Measurements from ENCODE around the gene TMA7B.

The TMA7B gene

GRCh38 chr22:39925909-39926679 lies 34.1 kb upstream of the TMA7B start:
- H3K9me3 Mint-ChIP-seq, result no peaks in the 10 kb centered on the region
- peaks cover 48% of the 10 kb centered on the region for H3K4me1 Mint-ChIP-seq (ENCODE audit: low read depth)
- no peak overlapping the region for H3K27ac Mint-ChIP-seq
- no peak for DNase-seq
- H3K4me3 Mint-ChIP-seq, result no peak overlapping the region
- H3K36me3 Mint-ChIP-seq (ENCODE audit: low read depth), result peaks cover 15% of the 10 kb centered on the region
- no peaks in the 10 kb centered on the region for H3K27me3 Mint-ChIP-seq

- Mint-ChIP-seq H3K4me3 (no peak overlapping the region), H3K27me3 (no peaks in the 10 kb centered on the region), H3K4me1 (ENCODE audit: low read depth) (peaks cover 43% of the 10 kb centered on the region), H3K9me3 (no peaks in the 10 kb centered on the region), H3K27ac (no peak overlapping the region), H3K36me3 (ENCODE audit: low read depth) (peaks cover 15% of the 10 kb centered on the region)
- no peak for DNase-seq
Observed at GRCh38 chr22:39926753-39927152, 33.4 kb upstream of the TMA7B start.

GRCh38 chr22:39927544-39927943 lies 32.7 kb upstream of the TMA7B start:
- H3K27me3 Mint-ChIP-seq, result no peaks in the 10 kb centered on the region
- no peak overlapping the region for H3K4me3 Mint-ChIP-seq
- no peak overlapping the region for H3K27ac Mint-ChIP-seq
- peaks cover 15% of the 10 kb centered on the region for H3K36me3 Mint-ChIP-seq (ENCODE audit: low read depth)
- H3K9me3 Mint-ChIP-seq, result no peaks in the 10 kb centered on the region
- DNase-seq, result no peak
- peaks cover 36% of the 10 kb centered on the region for H3K4me1 Mint-ChIP-seq (ENCODE audit: low read depth)

GRCh38 chr22:39928536-39929520 lies 31.4 kb upstream of the TMA7B start:
- H3K27me3 Mint-ChIP-seq, result no peaks in the 10 kb centered on the region
- no peak overlapping the region for H3K27ac Mint-ChIP-seq
- H3K9me3 Mint-ChIP-seq, result no peaks in the 10 kb centered on the region
- H3K4me3 Mint-ChIP-seq, result no peak overlapping the region
- H3K36me3 Mint-ChIP-seq (ENCODE audit: low read depth), result peaks cover 15% of the 10 kb centered on the region
- DNase-seq, result no peak
- H3K4me1 Mint-ChIP-seq (ENCODE audit: low read depth), result peaks cover 37% of the 10 kb centered on the region

GRCh38 chr22:39931251-39931650 lies 28.9 kb upstream of the TMA7B start:
- H3K4me1 Mint-ChIP-seq (ENCODE audit: low read depth), result peaks cover 37% of the 10 kb centered on the region
- no peak overlapping the region for H3K4me3 Mint-ChIP-seq
- no peak for DNase-seq
- no peaks in the 10 kb centered on the region for H3K27me3 Mint-ChIP-seq
- H3K27ac Mint-ChIP-seq, result no peak overlapping the region
- no peaks in the 10 kb centered on the region for H3K9me3 Mint-ChIP-seq
- peaks cover 15% of the 10 kb centered on the region for H3K36me3 Mint-ChIP-seq (ENCODE audit: low read depth)

- H3K4me3 Mint-ChIP-seq, result peak overlapping the region; percentile 18
- H3K4me1 Mint-ChIP-seq (ENCODE audit: low read depth), result peaks cover 46% of the 10 kb centered on the region
- peaks cover 11% of the 10 kb centered on the region for H3K36me3 Mint-ChIP-seq (ENCODE audit: low read depth)
- H3K27ac Mint-ChIP-seq, result no peak overlapping the region
- DNase-seq, result no peak
- H3K9me3 Mint-ChIP-seq, result no peaks in the 10 kb centered on the region
- H3K27me3 Mint-ChIP-seq, result no peaks in the 10 kb centered on the region
Observed at GRCh38 chr22:39932166-39932565, 28.0 kb upstream of the TMA7B start.

GRCh38 chr22:39932918-39933649 lies 27.1 kb upstream of the TMA7B start:
- Mint-ChIP-seq H3K4me3 (peak overlapping the region; percentile 70), H3K36me3 (ENCODE audit: low read depth) (peaks cover 2% of the 10 kb centered on the region), H3K27ac (peak overlapping the region; percentile 92), H3K9me3 (no peaks in the 10 kb centered on the region), H3K4me1 (ENCODE audit: low read depth) (peaks cover 55% of the 10 kb centered on the region), H3K27me3 (no peaks in the 10 kb centered on the region)
- DNase-seq, result no peak

GRCh38 chr22:39933741-39934140 lies 26.5 kb upstream of the TMA7B start:
- Mint-ChIP-seq H3K4me3 (peak overlapping the region; percentile 70), H3K4me1 (ENCODE audit: low read depth) (peaks cover 61% of the 10 kb centered on the region), H3K36me3 (ENCODE audit: low read depth) (no peaks in the 10 kb centered on the region), H3K27me3 (no peaks in the 10 kb centered on the region), H3K9me3 (no peaks in the 10 kb centered on the region), H3K27ac (peak overlapping the region; percentile 92)
- DNase-seq, result no peak

- H3K27me3 Mint-ChIP-seq, result no peaks in the 10 kb centered on the region
- peak overlapping the region; percentile 92 for H3K27ac Mint-ChIP-seq
- peak overlapping the region; percentile 70 for H3K4me3 Mint-ChIP-seq
- H3K36me3 Mint-ChIP-seq (ENCODE audit: low read depth), result no peaks in the 10 kb centered on the region
- no peaks in the 10 kb centered on the region for H3K9me3 Mint-ChIP-seq
- H3K4me1 Mint-ChIP-seq (ENCODE audit: low read depth), result peaks cover 71% of the 10 kb centered on the region
- DNase-seq, result no peak
Observed at GRCh38 chr22:39935116-39935515, 25.1 kb upstream of the TMA7B start.

- DNase-seq, result no peak
- Mint-ChIP-seq H3K9me3 (no peaks in the 10 kb centered on the region), H3K36me3 (ENCODE audit: low read depth) (no peaks in the 10 kb centered on the region), H3K27me3 (no peaks in the 10 kb centered on the region), H3K27ac (peak overlapping the region; percentile 92), H3K4me3 (peak overlapping the region; percentile 70), H3K4me1 (ENCODE audit: low read depth) (peaks cover 76% of the 10 kb centered on the region)
Observed at GRCh38 chr22:39935612-39936011, 24.6 kb upstream of the TMA7B start.

- no peak for DNase-seq
- Mint-ChIP-seq H3K27ac (peak overlapping the region; percentile 92), H3K27me3 (no peaks in the 10 kb centered on the region), H3K36me3 (ENCODE audit: low read depth) (no peaks in the 10 kb centered on the region), H3K4me1 (ENCODE audit: low read depth) (peaks cover 86% of the 10 kb centered on the region), H3K9me3 (no peaks in the 10 kb centered on the region), H3K4me3 (peak overlapping the region; percentile 70)
Observed at GRCh38 chr22:39936523-39937145, 23.6 kb upstream of the TMA7B start.

- Mint-ChIP-seq H3K27me3 (no peaks in the 10 kb centered on the region), H3K27ac (peak overlapping the region; percentile 92), H3K4me1 (ENCODE audit: low read depth) (peaks cover 95% of the 10 kb centered on the region), H3K9me3 (no peaks in the 10 kb centered on the region), H3K36me3 (ENCODE audit: low read depth) (no peaks in the 10 kb centered on the region), H3K4me3 (peak overlapping the region; percentile 60)
- DNase-seq, result no peak
Observed at GRCh38 chr22:39937906-39938305, 22.3 kb upstream of the TMA7B start.

GRCh38 chr22:39938509-39939111 lies 21.6 kb upstream of the TMA7B start:
- H3K36me3 Mint-ChIP-seq (ENCODE audit: low read depth), result no peaks in the 10 kb centered on the region
- peaks cover 95% of the 10 kb centered on the region for H3K4me1 Mint-ChIP-seq (ENCODE audit: low read depth)
- no peaks in the 10 kb centered on the region for H3K9me3 Mint-ChIP-seq
- H3K4me3 Mint-ChIP-seq, result peak overlapping the region; percentile 60
- H3K27me3 Mint-ChIP-seq, result no peaks in the 10 kb centered on the region
- H3K27ac Mint-ChIP-seq, result peak overlapping the region; percentile 92
- peak; percentile 72 for DNase-seq

GRCh38 chr22:39939830-39940229 lies 20.4 kb upstream of the TMA7B start:
- H3K4me1 Mint-ChIP-seq (ENCODE audit: low read depth), result peaks cover 95% of the 10 kb centered on the region
- H3K36me3 Mint-ChIP-seq (ENCODE audit: low read depth), result no peaks in the 10 kb centered on the region
- DNase-seq, result no peak
- H3K9me3 Mint-ChIP-seq, result no peaks in the 10 kb centered on the region
- H3K4me3 Mint-ChIP-seq, result peak overlapping the region; percentile 37
- H3K27me3 Mint-ChIP-seq, result no peaks in the 10 kb centered on the region
- peak overlapping the region; percentile 92 for H3K27ac Mint-ChIP-seq

All from activated T-cell treated with anti-CD3 and anti-CD28 coated beads, Interleukin-2, amount 50 U/mL, for 24 hours (primary cell).